GM19395 (cell line): ENCODE measurements around the gene FBXL5.

ENCODE experiments used
- ATAC-seq: cut with Tn5 transposase; IDR thresholded peaks from one replicate; pipeline ENCODE4 v1.9.1; 2021; ENCODE audit warnings: mild to moderate bottlenecking, moderate library complexity; ENCODE audit not compliant: unreplicated experiment

Gene FBXL5

GRCh38 chr4:15563871-15564270, 91.3 kb downstream of the FBXL5 start:
- no peak for ATAC-seq

DNA sequence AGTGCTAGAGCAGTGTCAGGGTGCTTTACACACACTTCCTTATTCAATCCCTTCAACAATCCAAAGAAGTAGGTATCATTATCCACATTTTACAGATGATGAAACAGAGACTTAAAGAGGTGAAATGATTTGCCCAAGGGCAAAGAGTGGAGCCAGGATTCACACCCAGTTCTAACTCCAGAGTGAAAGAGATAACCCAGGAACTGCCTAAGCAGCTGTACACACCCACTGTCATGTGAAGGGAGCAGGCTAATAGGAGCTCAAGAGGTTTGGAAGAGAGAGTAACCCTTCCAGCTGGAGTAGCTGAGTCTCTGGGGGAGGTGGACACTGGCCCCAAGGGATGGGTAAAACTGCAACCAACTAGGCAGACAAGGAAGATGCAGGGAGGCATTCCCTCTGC, 92.5 kb downstream of the FBXL5 start:
- ATAC-seq: no peak

DNA sequence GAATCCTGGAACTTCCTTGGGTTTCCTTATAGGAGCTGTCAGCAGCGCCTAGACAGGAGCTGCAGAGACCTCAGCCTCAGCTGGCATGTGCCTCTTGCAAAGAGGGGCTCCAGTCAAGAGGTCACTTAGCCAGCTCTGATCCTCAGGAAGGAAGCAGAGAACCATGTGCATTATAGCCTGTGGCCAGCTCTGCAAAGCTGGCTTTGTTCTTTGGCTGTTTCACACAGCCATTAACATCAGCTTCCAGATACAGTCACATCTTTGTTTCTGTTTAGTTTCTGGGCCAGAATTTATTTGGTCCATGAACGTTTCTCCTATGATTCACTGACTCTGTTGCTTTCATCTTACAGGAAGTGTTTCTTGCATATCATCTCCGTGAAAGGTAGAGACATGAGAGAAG, 93.0 kb downstream of the FBXL5 start:
- no peak for ATAC-seq

DNA sequence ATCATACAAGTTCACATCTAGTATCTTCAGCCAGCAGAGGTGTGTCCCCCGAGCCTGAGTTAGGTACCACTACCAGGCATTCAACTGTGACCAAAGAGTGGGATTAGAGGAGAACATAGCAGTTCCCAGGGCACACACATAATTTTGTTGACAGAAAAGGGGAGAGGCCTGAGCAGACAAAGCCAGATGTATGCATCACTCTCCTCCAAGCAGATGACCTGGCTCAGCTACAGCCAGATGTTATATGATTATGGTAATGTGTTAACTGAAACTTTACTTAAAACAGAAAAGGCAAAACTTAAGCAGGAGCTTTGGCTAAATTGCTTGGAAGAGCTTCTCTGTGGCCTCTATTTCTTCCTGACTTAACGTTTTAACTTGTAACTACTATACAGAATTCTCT, 96.6 kb downstream of the FBXL5 start:
- no peak for ATAC-seq

DNA sequence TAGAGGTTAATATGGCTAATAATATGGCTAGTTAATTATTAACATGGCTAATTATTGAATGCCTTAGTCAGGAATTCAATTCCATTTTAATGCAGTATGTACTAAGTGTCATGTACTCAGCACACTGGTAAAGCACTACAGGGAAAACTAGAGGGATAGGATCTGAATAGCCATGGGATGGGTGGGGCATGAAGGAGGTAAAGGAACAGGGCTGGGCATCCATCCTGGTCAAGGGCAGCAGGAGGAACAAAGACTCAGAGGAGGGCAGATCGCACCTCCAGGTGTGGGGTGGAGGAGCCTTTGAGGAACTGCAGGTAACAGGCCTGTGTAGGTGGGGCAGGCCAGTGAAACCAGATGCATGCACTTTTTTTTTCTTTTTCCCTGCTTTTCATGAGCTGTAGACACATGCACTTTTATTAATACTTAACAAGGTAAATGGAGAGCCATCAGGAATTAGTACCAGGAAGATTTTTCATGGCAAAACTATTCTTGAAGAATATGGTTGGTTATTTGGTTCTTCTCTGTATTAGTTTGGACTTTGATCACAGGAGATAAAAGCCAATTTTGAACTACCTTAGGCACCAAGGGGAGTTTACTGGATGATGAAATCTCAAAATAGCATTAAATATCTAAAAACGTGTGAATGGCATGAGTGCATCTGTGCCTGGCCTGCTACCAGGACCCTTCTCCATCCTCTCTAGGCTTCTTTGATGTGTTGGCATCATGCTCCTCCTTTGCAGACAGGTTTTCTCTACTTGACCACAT, 97.2 kb downstream of the FBXL5 start:
- no peak for ATAC-seq

DNA sequence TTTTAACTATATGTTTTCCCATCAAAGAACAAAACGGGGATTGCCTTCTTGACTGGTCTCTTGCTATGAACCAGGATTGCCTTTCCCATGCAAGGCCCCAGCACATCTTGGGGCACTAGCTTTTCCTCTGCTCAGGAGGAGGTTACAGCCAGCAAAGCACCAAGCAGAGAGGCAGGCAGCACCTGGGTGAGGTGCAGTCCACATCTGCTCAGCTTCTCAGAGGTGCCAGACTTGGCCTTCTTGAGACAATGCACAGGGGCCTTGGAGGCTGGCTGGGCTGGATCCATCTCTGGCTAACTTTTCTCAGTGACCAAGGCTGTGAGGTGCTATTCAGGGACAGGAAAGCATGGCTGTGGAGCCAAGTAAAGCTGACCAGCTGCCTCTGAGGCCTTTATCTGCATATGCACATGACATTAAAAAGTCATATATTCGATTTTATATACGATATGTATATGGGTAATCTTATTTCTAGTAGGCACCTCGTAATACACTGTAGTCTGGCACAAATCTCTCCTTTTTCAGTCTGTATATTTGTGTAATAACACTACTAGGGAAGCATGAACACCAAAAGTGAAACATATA, 98.6 kb downstream of the FBXL5 start:
- no peak for ATAC-seq
